ENCODE measurements around the gene OR4C6. TPM values are rescaled to one million over a fixed set of nuclear protein-coding genes. Genes with fewer than 3 reads are reported as not detected.

The OR4C6 gene
- total and polyA plus RNA-seq, 2 of the 4 experiments (the other 2 are of a cell fraction): not detected

DNA sequence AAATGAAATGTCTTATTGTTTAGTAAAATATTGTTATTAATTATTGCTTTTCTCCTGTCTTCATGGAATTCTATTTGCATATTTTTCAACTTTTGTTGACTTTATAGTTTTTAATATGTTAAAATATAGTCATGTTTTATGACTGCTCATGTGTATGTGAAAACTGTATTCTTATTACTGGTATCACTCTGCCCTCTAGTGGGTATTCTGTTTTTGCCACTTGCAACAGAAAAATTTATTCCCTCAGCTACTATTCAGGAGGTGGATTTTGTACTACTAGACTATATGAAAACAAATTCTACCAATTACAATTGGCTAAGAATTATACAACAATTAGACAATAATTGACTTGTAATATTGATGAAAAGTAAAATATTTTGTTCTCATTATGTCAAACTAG, 45.0 kb downstream of the OR4C6 start:
- no peaks in the 10 kb centered on the region for H3K4me1 ChIP-seq (ENCODE audit: control insufficient read depth, insufficient read depth, low read length)
- H3K9me3 ChIP-seq (ENCODE audit: control insufficient read depth, insufficient read depth, low read length): peaks cover 3% of the 10 kb centered on the region; the same call in 1 of the 2 replicates
- no peak overlapping the region for H3K23ac ChIP-seq (ENCODE audit: low read depth, low read length)
- H4K8ac ChIP-seq (ENCODE audit: low read depth in 2 of 2, low read length in 2 of 2): no peak overlapping the region
- H4K91ac ChIP-seq (ENCODE audit: insufficient read depth, low read depth, low read length): no peak overlapping the region
- H3K27me3 ChIP-seq (ENCODE audit: control insufficient read depth, insufficient read depth, low read length): no peaks in the 10 kb centered on the region
- DNase-seq (peak; percentile 33), ATAC-seq (ENCODE audit: low read depth) (peak; percentile 74)
- no peak overlapping the region for H3K4ac ChIP-seq (ENCODE audit: low read depth, low read length)
- no peak overlapping the region for H2BK120ac ChIP-seq (ENCODE audit: low read depth, low read length)
- H2BK20ac ChIP-seq (ENCODE audit: low read depth, low read length): no peak overlapping the region
- no peak overlapping the region for H3K27ac ChIP-seq (ENCODE audit: insufficient read depth, low read length)
- no peaks in the 10 kb centered on the region for H3K36me3 ChIP-seq (ENCODE audit: control insufficient read depth, insufficient read depth, low read length)
- POLR2A ChIA-PET (ENCODE audit: unreplicated experiment): no interaction called here
- H3K56ac ChIP-seq (ENCODE audit: extremely low read depth, insufficient read depth, low read length): no peak overlapping the region
- H4K5ac ChIP-seq (ENCODE audit: low read depth, low read length): no peak overlapping the region
- CTCF ChIA-PET: no interaction called here
- H3K9ac ChIP-seq (ENCODE audit: low read depth, low read length): no peak overlapping the region
- in situ Hi-C loops (cut with MboI; ENCODE audit: low sequenced_read_pairs): no loop called here
- H2AK5ac ChIP-seq (ENCODE audit: low read depth, low read length): no peak overlapping the region
- H3K4me2 ChIP-seq (ENCODE audit: low read depth, low read length): no peak overlapping the region
- intact Hi-C loops (cut with micrococcal nuclease): no loop called here
- no peak overlapping the region for H3K14ac ChIP-seq (replicated peaks; ENCODE audit: low read depth, low read length)
- no peaks in the 10 kb centered on the region for H4K20me1 ChIP-seq (ENCODE audit: insufficient read depth, low read length)
- dilution Hi-C loops (cut with HindIII; ENCODE audit: low sequenced_read_pairs, unreplicated experiment): no loop called here
- no peaks in the 10 kb centered on the region for H3K79me1 ChIP-seq (ENCODE audit: low read depth in 1 of 2, low read length in 2 of 2)
- H2BK15ac ChIP-seq (ENCODE audit: low read depth, low read length): no peak overlapping the region
- H2BK5ac ChIP-seq (ENCODE audit: low read depth, low read length, poor library complexity, severe bottlenecking): no peak overlapping the region
- TF ChIP-seq, protein P1, sequence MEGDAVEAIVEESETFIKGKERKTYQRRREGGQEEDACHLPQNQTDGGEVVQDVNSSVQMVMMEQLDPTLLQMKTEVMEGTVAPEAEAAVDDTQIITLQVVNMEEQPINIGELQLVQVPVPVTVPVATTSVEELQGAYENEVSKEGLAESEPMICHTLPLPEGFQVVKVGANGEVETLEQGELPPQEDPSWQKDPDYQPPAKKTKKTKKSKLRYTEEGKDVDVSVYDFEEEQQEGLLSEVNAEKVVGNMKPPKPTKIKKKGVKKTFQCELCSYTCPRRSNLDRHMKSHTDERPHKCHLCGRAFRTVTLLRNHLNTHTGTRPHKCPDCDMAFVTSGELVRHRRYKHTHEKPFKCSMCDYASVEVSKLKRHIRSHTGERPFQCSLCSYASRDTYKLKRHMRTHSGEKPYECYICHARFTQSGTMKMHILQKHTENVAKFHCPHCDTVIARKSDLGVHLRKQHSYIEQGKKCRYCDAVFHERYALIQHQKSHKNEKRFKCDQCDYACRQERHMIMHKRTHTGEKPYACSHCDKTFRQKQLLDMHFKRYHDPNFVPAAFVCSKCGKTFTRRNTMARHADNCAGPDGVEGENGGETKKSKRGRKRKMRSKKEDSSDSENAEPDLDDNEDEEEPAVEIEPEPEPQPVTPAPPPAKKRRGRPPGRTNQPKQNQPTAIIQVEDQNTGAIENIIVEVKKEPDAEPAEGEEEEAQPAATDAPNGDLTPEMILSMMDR (conservative IDR thresholded peaks at IDR 0.05; ENCODE audit: low read depth, low read length): peak; percentile 55
- peak; percentile 53 for TF ChIP-seq RAD21 (IDR thresholded peaks at IDR 0.05; ENCODE audit: low read length)
- TF ChIP-seq MAZ (IDR thresholded peaks at IDR 0.05; ENCODE audit: borderline replicate concordance, low read depth, low read length): no peak
- no peak overlapping the region for H2AK9ac ChIP-seq (replicated peaks; ENCODE audit: low read depth, low read length, poor library complexity)
- H2AFZ ChIP-seq (replicated peaks; ENCODE audit: low read length, poor library complexity): no peak overlapping the region
- no peak overlapping the region for H3K4me3 ChIP-seq (ENCODE audit: insufficient read depth, low read depth, low read length)
- H3K18ac ChIP-seq (ENCODE audit: low read depth, low read length): no peak overlapping the region
- no TSS peak for BruUV-seq (replicated peaks)
- no peaks in the 10 kb centered on the region for H3K9me1 ChIP-seq (ENCODE audit: insufficient read depth, low read length)
